ENCODE measurements around the gene FOXRED1. TPM values are rescaled to one million over a fixed set of nuclear protein-coding genes. Genes with fewer than 3 reads are reported as not detected.
A peak's percentile ranks its signal among the peaks of the same experiment; 100 is the strongest.

Gene FOXRED1
- total RNA-seq, 4 donors from 2014 or later = 12.5 to 20.8 (median 16.2) TPM

DNA sequence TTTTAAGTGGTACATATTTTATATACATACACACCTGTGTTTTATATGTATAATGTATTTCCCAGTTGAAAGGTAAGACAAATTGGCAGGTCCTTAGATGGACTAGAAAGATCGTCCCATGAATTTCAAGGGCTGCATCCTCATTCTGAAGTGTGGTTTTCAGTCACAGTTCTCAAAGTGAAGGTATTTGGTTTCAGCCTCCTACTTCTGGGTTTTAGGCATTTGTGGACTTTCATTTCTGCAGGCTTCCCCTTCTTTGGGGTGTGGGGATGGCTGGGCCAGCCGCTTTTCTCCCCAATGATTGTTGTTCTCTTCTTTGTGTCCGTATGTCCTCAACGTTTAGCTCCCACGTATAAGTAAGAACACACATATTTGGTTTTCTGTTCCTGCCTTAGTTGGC, 44.9 kb downstream of the FOXRED1 start:
- H3K4me3 ChIP-seq = no peak overlapping the region
- in situ Hi-C loops (cut with MboI; ENCODE audit: low sequenced_read_pairs in 4 of 4) = loop anchor here (10.0 to 25.0 kb wide), 3 partner anchors 161 to 173 kb away; no protein-coding TSS in a partner anchor

DNA sequence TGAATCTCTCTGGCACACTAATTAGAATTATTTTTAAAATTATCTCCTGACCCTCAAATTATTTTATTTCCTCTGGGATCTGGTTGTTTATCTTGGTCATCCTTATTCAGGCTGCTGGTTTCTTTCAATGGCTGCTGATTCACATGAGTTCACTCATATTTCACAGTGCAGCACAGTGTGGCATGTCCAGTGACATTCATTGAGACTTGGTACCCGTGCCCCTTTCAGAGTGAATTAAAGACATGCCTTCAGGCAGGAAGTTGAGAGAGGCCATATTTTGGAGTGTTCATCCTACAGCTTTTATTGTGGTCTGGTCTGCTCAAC, 48.4 kb downstream of the FOXRED1 start:
- H3K27ac ChIP-seq = peak overlapping the region; percentile 70 to 84 (median 82)
- no peak overlapping the region for H3K4me3 ChIP-seq
- peaks cover 26 to 28% of the 10 kb centered on the region in 2 donors for H3K4me1 ChIP-seq
- H3K27me3 ChIP-seq = no peaks in the 10 kb centered on the region
- intact Hi-C loops (cut with DNase I; ENCODE audit: low total_unique reads) (loop anchor here (10.0 kb wide), 1 partner anchor 677 kb away; no protein-coding TSS in a partner anchor), in situ Hi-C loops (cut with MboI; ENCODE audit: low sequenced_read_pairs in 4 of 4) (loop anchor here (10.0 to 25.0 kb wide), 3 partner anchors 157 to 170 kb away; no protein-coding TSS in a partner anchor)
- peaks cover 0 to 7% of the 10 kb centered on the region in 2 donors for H3K36me3 ChIP-seq
- ATAC-seq (no peak), DNase-seq (no peak)
- TF ChIP-seq, protein P1, sequence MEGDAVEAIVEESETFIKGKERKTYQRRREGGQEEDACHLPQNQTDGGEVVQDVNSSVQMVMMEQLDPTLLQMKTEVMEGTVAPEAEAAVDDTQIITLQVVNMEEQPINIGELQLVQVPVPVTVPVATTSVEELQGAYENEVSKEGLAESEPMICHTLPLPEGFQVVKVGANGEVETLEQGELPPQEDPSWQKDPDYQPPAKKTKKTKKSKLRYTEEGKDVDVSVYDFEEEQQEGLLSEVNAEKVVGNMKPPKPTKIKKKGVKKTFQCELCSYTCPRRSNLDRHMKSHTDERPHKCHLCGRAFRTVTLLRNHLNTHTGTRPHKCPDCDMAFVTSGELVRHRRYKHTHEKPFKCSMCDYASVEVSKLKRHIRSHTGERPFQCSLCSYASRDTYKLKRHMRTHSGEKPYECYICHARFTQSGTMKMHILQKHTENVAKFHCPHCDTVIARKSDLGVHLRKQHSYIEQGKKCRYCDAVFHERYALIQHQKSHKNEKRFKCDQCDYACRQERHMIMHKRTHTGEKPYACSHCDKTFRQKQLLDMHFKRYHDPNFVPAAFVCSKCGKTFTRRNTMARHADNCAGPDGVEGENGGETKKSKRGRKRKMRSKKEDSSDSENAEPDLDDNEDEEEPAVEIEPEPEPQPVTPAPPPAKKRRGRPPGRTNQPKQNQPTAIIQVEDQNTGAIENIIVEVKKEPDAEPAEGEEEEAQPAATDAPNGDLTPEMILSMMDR (IDR thresholded peaks at IDR 0.05 in 4 of 5, conservative IDR thresholded peaks at IDR 0.05 in 1 of 5) = no peak
- no peak for TF ChIP-seq POLR2A (IDR thresholded peaks at IDR 0.05)
- H3K9me3 ChIP-seq = no peaks in the 10 kb centered on the region

More for the DNA sequence above, 44.9 kb downstream of the FOXRED1 start:
- intact Hi-C loops (cut with DNase I; ENCODE audit: low total_unique reads) = loop anchor here (10.0 kb wide), 1 partner anchor 681 kb away; no protein-coding TSS in a partner anchor
- Histone ChIP-seq H3K9me3 (no peaks in the 10 kb centered on the region), H3K27ac (no peak overlapping the region), H3K4me1 (peaks cover 24 to 26% of the 10 kb centered on the region in 2 donors), H3K27me3 (no peaks in the 10 kb centered on the region), H3K36me3 (peaks cover 0 to 7% of the 10 kb centered on the region in 2 donors)
- DNase-seq (no peak), ATAC-seq (no peak)
- TF ChIP-seq POLR2A (IDR thresholded peaks at IDR 0.05) = no peak
- TF ChIP-seq, protein P1 (IDR thresholded peaks at IDR 0.05 in 4 of 5, conservative IDR thresholded peaks at IDR 0.05 in 1 of 5) = no peak

DNA sequence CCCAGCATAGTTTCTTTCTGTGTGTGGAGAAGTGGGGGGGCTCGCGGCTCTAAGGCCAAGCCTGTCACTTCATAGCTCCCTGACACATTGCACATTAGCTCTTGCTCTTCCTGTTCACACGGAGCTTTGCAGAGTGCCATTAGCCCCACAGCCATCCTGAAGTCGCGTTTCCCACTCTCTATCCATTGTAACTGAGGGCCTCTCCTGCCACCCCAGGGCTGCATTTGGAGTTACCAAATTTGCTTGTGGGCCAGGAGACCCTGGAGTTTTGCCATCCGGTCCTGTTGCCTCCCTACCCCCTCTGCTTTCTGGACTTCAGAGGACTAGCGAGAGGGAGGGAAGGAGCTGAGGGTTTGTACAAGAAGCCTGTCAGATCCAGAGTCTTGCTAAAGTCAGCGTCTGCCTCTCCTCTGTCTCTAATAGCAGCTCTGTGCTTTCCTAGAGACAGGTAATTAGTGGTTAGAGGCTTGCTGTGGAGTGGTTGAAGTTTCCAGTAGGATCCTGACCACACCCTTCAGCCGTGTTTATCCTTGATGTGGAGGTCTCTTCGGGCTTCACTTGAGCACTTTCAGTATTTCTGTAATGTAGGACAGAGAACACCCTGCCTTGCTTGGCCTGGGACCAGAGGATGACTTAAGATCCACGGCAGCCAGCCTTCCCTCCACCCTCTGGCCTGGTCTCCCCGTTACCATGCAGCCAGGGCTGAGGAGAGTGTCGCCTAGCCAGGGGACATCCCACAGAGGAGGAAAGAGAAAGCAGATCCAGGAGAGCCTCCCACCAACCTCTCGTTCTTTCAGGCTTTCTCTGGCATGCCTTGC, 49.0 kb downstream of the FOXRED1 start:
- DNase-seq (peak; percentile 71 to 84), ATAC-seq (peak; percentile 89 to 92)
- Histone ChIP-seq H3K27me3 (no peaks in the 10 kb centered on the region), H3K4me1 (peaks cover 26 to 28% of the 10 kb centered on the region in 2 donors), H3K4me3 (peak overlapping the region; percentile 9 to 41 (median 32)), H3K36me3 (peaks cover 0 to 7% of the 10 kb centered on the region in 2 donors), H3K27ac (peak overlapping the region; percentile 70 to 84 (median 82)), H3K9me3 (no peaks in the 10 kb centered on the region)
- intact Hi-C loops (cut with DNase I; ENCODE audit: low total_unique reads) = loop anchor here (1.0 to 10.0 kb wide), 2 partner anchors 98 to 677 kb away; no protein-coding TSS in a partner anchor
- no peak for TF ChIP-seq POLR2A (IDR thresholded peaks at IDR 0.05)
- TF ChIP-seq, protein P1 (IDR thresholded peaks at IDR 0.05 in 4 of 5, conservative IDR thresholded peaks at IDR 0.05 in 1 of 5) = no peak
- in situ Hi-C loops (cut with MboI; ENCODE audit: low sequenced_read_pairs in 4 of 4) = loop anchor here (10.0 to 25.0 kb wide), 3 partner anchors 157 to 169 kb away; no protein-coding TSS in a partner anchor

DNA sequence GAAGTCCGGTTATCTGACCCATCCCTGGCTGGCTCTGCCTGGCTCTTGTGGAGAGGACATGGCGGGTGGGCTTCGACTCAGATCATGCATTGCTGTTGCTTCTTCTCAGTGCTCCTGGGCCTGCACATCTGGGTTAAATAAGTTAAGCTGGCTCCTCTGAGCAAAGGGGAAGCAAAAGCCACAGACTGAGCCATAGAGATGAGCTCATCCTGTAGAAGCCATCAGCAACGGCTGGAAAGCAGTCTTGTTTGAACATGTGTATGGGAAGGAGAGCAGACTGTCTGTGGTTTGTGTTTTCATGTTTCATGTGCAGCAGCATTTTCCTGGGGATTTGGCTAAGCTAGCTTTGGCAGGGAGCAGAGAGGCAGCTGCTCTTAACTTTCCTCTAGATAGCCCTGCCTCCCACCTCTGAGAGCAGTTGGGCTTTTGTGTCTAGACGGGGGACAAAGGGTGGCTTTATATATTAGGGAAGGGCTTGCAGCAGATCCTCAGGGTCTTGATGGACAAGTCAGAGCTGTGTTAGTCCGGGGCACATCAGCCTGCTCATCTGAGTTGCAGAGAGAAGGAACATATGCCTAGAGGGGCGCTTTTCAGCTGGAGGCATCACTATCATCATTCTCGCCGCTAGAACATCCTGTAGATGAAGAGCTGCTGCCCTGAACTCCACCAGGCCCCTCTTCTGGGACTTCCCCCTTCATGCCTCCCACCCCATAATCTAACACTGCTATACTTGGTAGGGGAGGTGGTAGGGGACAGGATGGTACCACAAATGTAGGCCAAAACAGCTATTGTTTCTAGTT, 49.8 kb downstream of the FOXRED1 start:
- DNase-seq (no peak), ATAC-seq (peak; percentile 49 to 62)
- H3K4me1 ChIP-seq = peaks cover 26 to 28% of the 10 kb centered on the region in 2 donors
- H3K27ac ChIP-seq = peak overlapping the region; percentile 70 to 84 (median 82)
- no peaks in the 10 kb centered on the region for H3K9me3 ChIP-seq
- intact Hi-C loops (cut with DNase I; ENCODE audit: low total_unique reads) = loop anchor here (1.0 to 10.0 kb wide), 2 partner anchors 98 to 676 kb away; no protein-coding TSS in a partner anchor
- TF ChIP-seq POLR2A (IDR thresholded peaks at IDR 0.05) = no peak
- TF ChIP-seq, protein P1 (IDR thresholded peaks at IDR 0.05 in 4 of 5, conservative IDR thresholded peaks at IDR 0.05 in 1 of 5) = no peak
- no peaks in the 10 kb centered on the region for H3K27me3 ChIP-seq
- peaks cover 0 to 7% of the 10 kb centered on the region in 2 donors for H3K36me3 ChIP-seq
- H3K4me3 ChIP-seq = peak overlapping the region; percentile 9 to 41 (median 32)
- in situ Hi-C loops (cut with MboI; ENCODE audit: low sequenced_read_pairs in 4 of 4) = loop anchor here (10.0 to 25.0 kb wide), 3 partner anchors 156 to 169 kb away; no protein-coding TSS in a partner anchor
